H1 (cell line): Measurements from ENCODE around the gene BTF3L4. TPM values are rescaled to one million over a fixed set of nuclear protein-coding genes. Genes with fewer than 3 reads are reported as not detected.

ENCODE experiments used
- SIRT6 ChIP-seq: IDR thresholded peaks from one replicate; pipeline ENCODE4 v1.7.1; 2012; ENCODE audit warnings: low read length, inconsistent platforms
- SP2 ChIP-seq: IDR thresholded peaks from 2 replicates; pipeline ENCODE4 v1.6.1; 2012; ENCODE audit warnings: mild to moderate bottlenecking, low read length, inconsistent platforms
- TAF7 ChIP-seq: optimal IDR thresholded peaks from 2 replicates; pipeline ENCODE3; 2011; ENCODE audit warnings: low read depth, mild to moderate bottlenecking, inconsistent platforms, low read length, moderate library complexity, borderline replicate concordance
- polyA plus RNA-seq, 7 experiments: library from polyadenylated mRNA; depleted of rRNA in 3 of 7; stranded (reverse) in 5 of 7; unstranded in 2 of 7; fragments of >200 nt in 5 of 7; fragments of 200-250 nt in 2 of 7; gene quantifications; 1 replicate in 5 of 7; 2 replicates in 1 of 7; 4 replicates in 1 of 7; pipeline versions ENCODE4 v1.2.1 to v1.2.3, GENCODE V29; 2011 to 2013; ENCODE audit warnings: missing spikeins in 2 of 7, mixed read lengths in 2 of 7
- total RNA-seq: library from RNA; stranded (reverse); fragmentation: NEBNext Ultra II Directional; extraction: Animal tissue kit (Norgen Biotek cat#: 25700); gene quantifications from 2 replicates; pipeline ENCODE4 v1.2.1, GENCODE V29; 2021
- TF ChIP-seq, protein P1 (sequence below): fragments of 300-600 bp; sonication (generic); IDR thresholded peaks from 2 replicates; pipeline ENCODE4 v1.7.1; 2012; ENCODE audit warnings: low read length, moderate library complexity, mild to moderate bottlenecking, inconsistent platforms; ENCODE audit not compliant: insufficient replicate concordance
- TF ChIP-seq, protein P2 (sequence below): IDR thresholded peaks from 2 replicates; pipeline ENCODE4 v1.6.1; 2012; ENCODE audit warnings: inconsistent platforms
- TF ChIP-seq, protein P3 (sequence below): IDR thresholded peaks from 2 replicates; pipeline ENCODE4 v1.6.1; 2012; ENCODE audit warnings: inconsistent platforms

The BTF3L4 gene
- total and polyA plus RNA-seq, 2 of the 8 experiments (the other 6 are each of a cell fraction or from before 2014, with no cell fraction given), result 76.1 to 98.3 TPM

DNA sequence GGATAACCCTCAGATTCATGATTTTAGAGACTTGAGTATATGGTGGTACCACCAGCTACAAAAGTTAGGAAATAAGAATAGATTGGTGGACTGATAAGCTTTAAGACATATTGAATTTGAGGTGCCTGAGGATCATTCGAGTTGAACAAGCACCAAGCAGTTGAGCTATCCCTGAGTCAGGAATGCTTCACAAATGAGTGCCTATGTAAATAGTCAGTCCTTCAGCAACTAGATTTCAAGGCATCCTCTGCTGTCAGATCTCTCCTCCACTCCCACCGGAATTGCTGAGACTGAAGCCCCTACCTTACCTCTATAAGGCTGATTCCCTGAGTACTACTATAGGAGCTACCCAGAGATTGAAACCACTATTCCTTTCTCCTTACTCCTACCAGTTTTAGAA lies 7.1 kb downstream of the BTF3L4 start (continued):
- TF ChIP-seq, protein P1, sequence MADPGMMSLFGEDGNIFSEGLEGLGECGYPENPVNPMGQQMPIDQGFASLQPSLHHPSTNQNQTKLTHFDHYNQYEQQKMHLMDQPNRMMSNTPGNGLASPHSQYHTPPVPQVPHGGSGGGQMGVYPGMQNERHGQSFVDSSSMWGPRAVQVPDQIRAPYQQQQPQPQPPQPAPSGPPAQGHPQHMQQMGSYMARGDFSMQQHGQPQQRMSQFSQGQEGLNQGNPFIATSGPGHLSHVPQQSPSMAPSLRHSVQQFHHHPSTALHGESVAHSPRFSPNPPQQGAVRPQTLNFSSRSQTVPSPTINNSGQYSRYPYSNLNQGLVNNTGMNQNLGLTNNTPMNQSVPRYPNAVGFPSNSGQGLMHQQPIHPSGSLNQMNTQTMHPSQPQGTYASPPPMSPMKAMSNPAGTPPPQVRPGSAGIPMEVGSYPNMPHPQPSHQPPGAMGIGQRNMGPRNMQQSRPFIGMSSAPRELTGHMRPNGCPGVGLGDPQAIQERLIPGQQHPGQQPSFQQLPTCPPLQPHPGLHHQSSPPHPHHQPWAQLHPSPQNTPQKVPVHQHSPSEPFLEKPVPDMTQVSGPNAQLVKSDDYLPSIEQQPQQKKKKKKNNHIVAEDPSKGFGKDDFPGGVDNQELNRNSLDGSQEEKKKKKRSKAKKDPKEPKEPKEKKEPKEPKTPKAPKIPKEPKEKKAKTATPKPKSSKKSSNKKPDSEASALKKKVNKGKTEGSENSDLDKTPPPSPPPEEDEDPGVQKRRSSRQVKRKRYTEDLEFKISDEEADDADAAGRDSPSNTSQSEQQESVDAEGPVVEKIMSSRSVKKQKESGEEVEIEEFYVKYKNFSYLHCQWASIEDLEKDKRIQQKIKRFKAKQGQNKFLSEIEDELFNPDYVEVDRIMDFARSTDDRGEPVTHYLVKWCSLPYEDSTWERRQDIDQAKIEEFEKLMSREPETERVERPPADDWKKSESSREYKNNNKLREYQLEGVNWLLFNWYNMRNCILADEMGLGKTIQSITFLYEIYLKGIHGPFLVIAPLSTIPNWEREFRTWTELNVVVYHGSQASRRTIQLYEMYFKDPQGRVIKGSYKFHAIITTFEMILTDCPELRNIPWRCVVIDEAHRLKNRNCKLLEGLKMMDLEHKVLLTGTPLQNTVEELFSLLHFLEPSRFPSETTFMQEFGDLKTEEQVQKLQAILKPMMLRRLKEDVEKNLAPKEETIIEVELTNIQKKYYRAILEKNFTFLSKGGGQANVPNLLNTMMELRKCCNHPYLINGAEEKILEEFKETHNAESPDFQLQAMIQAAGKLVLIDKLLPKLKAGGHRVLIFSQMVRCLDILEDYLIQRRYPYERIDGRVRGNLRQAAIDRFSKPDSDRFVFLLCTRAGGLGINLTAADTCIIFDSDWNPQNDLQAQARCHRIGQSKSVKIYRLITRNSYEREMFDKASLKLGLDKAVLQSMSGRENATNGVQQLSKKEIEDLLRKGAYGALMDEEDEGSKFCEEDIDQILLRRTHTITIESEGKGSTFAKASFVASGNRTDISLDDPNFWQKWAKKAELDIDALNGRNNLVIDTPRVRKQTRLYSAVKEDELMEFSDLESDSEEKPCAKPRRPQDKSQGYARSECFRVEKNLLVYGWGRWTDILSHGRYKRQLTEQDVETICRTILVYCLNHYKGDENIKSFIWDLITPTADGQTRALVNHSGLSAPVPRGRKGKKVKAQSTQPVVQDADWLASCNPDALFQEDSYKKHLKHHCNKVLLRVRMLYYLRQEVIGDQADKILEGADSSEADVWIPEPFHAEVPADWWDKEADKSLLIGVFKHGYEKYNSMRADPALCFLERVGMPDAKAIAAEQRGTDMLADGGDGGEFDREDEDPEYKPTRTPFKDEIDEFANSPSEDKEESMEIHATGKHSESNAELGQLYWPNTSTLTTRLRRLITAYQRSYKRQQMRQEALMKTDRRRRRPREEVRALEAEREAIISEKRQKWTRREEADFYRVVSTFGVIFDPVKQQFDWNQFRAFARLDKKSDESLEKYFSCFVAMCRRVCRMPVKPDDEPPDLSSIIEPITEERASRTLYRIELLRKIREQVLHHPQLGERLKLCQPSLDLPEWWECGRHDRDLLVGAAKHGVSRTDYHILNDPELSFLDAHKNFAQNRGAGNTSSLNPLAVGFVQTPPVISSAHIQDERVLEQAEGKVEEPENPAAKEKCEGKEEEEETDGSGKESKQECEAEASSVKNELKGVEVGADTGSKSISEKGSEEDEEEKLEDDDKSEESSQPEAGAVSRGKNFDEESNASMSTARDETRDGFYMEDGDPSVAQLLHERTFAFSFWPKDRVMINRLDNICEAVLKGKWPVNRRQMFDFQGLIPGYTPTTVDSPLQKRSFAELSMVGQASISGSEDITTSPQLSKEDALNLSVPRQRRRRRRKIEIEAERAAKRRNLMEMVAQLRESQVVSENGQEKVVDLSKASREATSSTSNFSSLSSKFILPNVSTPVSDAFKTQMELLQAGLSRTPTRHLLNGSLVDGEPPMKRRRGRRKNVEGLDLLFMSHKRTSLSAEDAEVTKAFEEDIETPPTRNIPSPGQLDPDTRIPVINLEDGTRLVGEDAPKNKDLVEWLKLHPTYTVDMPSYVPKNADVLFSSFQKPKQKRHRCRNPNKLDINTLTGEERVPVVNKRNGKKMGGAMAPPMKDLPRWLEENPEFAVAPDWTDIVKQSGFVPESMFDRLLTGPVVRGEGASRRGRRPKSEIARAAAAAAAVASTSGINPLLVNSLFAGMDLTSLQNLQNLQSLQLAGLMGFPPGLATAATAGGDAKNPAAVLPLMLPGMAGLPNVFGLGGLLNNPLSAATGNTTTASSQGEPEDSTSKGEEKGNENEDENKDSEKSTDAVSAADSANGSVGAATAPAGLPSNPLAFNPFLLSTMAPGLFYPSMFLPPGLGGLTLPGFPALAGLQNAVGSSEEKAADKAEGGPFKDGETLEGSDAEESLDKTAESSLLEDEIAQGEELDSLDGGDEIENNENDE, result no peak
- TF ChIP-seq, protein P2, sequence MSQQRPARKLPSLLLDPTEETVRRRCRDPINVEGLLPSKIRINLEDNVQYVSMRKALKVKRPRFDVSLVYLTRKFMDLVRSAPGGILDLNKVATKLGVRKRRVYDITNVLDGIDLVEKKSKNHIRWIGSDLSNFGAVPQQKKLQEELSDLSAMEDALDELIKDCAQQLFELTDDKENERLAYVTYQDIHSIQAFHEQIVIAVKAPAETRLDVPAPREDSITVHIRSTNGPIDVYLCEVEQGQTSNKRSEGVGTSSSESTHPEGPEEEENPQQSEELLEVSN, result no peak
- no peak for TF ChIP-seq SIRT6
- TF ChIP-seq SP2, result no peak
- TF ChIP-seq TAF7, result no peak
- TF ChIP-seq, protein P3, sequence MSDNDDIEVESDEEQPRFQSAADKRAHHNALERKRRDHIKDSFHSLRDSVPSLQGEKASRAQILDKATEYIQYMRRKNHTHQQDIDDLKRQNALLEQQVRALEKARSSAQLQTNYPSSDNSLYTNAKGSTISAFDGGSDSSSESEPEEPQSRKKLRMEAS, result no peak
- TF ChIP-seq, all 59 proteins: peak for 0
